Measurements from ENCODE around the gene RBMS3.
"Not testable (repeated sequence)": the region's sequence is repeated elsewhere in the genome, so short reads cannot be mapped to it uniquely, and the experiment has no call there.

The RBMS3 gene

DNA sequence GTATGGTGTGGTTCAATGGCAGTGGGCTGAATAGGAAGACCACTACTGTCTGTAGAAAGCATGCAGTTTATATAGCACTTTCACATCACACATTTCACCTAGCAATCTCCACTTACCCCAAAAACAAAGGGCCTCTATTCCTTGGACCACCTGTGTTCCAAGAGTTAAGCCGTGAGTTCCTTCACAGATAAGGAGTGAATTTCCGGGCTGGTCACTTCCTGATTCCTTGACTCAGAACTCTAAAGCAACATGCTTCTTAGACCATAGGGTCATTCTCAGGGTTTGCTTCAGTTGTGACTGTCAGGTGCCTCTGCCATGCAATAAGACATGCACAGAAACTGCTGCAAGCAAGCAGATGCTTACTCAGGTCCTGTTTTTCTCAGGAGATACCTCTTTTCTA lies 737.0 kb downstream of the RBMS3 start:
- no peak for DNase-seq
- H3K27ac Mint-ChIP-seq = no peak overlapping the region

DNA sequence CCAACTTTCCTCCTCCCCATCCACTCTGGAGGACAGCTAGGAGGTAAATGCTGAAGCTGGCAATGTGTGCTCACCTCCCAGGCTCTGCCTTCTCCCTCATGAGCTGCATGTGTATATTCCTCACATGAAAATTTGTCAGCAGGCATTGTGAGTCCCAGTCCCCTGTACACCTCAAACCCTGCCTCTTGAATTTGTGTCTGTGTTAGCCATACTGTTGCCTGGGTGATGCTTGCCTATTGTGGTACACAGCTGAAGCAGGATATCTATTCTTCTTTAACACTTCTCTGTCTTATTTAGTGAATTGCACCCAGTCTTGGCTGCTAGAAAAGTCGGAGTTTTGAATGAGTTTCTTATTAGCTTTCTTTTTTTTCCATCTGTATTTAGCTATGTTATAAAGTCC lies 739.5 kb downstream of the RBMS3 start:
- Mint-ChIP-seq H3K9me3 (no peaks in the 10 kb centered on the region), H3K4me3 (no peak overlapping the region)

More for the DNA sequence above, 737.0 kb downstream of the RBMS3 start:
- Mint-ChIP-seq H3K36me3 (ENCODE audit: low read depth) (no peaks in the 10 kb centered on the region), H3K27me3 (peaks cover 29% of the 10 kb centered on the region), H3K4me1 (ENCODE audit: low read depth) (no peaks in the 10 kb centered on the region), H3K9me3 (no peaks in the 10 kb centered on the region), H3K4me3 (no peak overlapping the region)

DNA sequence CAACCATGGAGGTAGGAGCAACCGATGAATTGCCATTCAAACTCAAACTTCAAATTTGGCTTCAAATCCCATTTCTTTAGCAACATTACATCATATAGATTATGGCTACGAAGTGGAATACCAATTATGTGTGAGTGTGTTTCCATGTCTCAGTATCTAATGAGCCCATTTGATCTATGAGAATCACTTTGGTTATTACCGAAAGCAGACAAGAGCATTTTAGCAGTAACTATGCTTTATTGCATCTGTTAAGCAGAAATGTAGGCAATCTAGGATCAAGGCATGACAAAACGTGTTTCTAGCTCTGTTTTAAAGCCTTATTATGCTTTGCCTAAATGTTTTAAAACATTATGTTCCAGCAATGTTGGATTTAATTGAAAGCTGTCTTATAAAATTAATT lies 743.6 kb downstream of the RBMS3 start:
- Mint-ChIP-seq H3K4me3 (no peak overlapping the region), H3K27ac (no peak overlapping the region), H3K27me3 (peaks cover 26% of the 10 kb centered on the region), H3K36me3 (ENCODE audit: low read depth) (no peaks in the 10 kb centered on the region), H3K4me1 (ENCODE audit: low read depth) (no peaks in the 10 kb centered on the region), H3K9me3 (no peaks in the 10 kb centered on the region)
- no peak for DNase-seq

More for the DNA sequence above, 739.5 kb downstream of the RBMS3 start:
- H3K36me3 Mint-ChIP-seq (ENCODE audit: low read depth) = no peaks in the 10 kb centered on the region
- H3K27me3 Mint-ChIP-seq = peaks cover 31% of the 10 kb centered on the region
- H3K4me1 Mint-ChIP-seq (ENCODE audit: low read depth) = no peaks in the 10 kb centered on the region
- DNase-seq = no peak
- H3K27ac Mint-ChIP-seq = no peak overlapping the region

DNA sequence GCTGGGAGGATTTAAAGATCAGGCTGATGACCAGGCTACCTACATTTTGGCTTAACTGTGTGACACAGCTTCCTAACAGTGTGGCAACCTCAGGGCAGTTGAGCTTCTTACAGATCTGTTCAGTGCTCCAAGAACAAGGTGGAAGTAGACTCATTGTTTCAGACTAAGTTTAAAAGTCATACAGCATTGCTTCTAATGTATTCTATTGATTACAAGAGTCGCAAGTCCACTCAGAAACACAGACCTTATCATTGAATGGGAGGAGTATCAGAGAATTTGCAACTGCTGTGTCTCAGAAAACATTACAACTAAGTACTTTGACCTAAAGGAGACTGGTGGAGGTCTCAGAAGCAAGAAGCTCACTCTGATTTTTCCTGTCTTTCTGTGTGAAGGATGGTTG lies 746.0 kb downstream of the RBMS3 start:
- Mint-ChIP-seq H3K27ac (no peak overlapping the region), H3K4me1 (ENCODE audit: low read depth) (no peaks in the 10 kb centered on the region), H3K9me3 (no peaks in the 10 kb centered on the region), H3K36me3 (ENCODE audit: low read depth) (no peaks in the 10 kb centered on the region), H3K27me3 (peaks cover 19% of the 10 kb centered on the region), H3K4me3 (no peak overlapping the region)
- no peak for DNase-seq

- Mint-ChIP-seq H3K4me1 (ENCODE audit: low read depth) (no peaks in the 10 kb centered on the region), H3K27me3 (peaks cover 34% of the 10 kb centered on the region), H3K36me3 (ENCODE audit: low read depth) (no peaks in the 10 kb centered on the region), H3K27ac (no peak overlapping the region), H3K9me3 (no peaks in the 10 kb centered on the region), H3K4me3 (no peak overlapping the region)
- DNase-seq = no peak
Measured at GRCh38 chr3:30034246-30034991, 753.5 kb downstream of the RBMS3 start.

GRCh38 chr3:30035935-30036567 lies 755.2 kb downstream of the RBMS3 start:
- no peak overlapping the region for H3K27ac Mint-ChIP-seq
- H3K36me3 Mint-ChIP-seq (ENCODE audit: low read depth) = no peaks in the 10 kb centered on the region
- H3K9me3 Mint-ChIP-seq = no peaks in the 10 kb centered on the region
- H3K4me3 Mint-ChIP-seq = no peak overlapping the region
- DNase-seq = no peak
- H3K27me3 Mint-ChIP-seq = peaks cover 48% of the 10 kb centered on the region
- H3K4me1 Mint-ChIP-seq (ENCODE audit: low read depth) = no peaks in the 10 kb centered on the region

DNA sequence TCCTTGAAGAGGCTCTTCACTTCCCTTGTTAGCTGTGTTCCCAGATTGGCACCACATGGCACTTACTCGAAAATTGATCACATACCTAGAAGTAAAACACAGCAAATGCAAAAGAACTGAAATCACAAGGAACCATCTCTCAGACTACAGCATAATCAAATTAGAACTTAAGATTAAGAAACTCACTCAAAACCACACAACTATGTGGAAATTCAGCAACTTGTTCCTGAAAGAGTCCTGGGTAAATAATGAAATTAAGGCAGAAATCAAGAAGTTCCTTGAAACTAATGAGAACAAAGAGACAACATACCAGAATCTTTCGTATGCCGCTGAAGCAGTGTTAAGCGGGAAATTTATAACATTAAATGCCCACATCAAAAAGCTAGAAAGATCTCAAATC lies 759.3 kb downstream of the RBMS3 start:
- H3K4me1 Mint-ChIP-seq (ENCODE audit: low read depth) = no peaks in the 10 kb centered on the region
- H3K4me3 Mint-ChIP-seq = no peak overlapping the region
- no peaks in the 10 kb centered on the region for H3K36me3 Mint-ChIP-seq (ENCODE audit: low read depth)
- no peak for DNase-seq
- no peak overlapping the region for H3K27ac Mint-ChIP-seq
- no peaks in the 10 kb centered on the region for H3K9me3 Mint-ChIP-seq
- H3K27me3 Mint-ChIP-seq = peaks cover 48% of the 10 kb centered on the region

DNA sequence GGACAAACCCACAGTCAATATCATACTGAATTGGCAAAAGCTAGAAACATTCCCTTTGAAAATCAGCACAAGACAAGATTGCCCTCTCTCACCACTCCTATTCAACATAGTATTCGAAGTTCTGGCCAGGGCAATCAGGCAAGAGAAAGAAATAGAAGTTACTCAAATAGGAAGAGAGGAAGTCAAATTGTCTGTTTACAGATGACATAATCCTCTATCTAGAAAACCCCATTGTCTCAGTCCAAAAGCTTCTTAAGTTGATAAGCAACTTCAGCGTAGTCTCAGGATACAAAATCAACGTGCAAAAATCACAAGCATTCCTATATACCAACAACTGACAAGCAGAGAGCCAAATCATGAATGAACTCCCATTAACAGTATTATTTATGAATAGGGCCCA lies 760.6 kb downstream of the RBMS3 start:
- H3K27me3 Mint-ChIP-seq = peaks cover 37% of the 10 kb centered on the region
- H3K27ac Mint-ChIP-seq; H3K4me3 Mint-ChIP-seq; DNase-seq; H3K9me3 Mint-ChIP-seq; H3K36me3 Mint-ChIP-seq (ENCODE audit: low read depth); H3K4me1 Mint-ChIP-seq (ENCODE audit: low read depth): not testable (repeated sequence)

DNA sequence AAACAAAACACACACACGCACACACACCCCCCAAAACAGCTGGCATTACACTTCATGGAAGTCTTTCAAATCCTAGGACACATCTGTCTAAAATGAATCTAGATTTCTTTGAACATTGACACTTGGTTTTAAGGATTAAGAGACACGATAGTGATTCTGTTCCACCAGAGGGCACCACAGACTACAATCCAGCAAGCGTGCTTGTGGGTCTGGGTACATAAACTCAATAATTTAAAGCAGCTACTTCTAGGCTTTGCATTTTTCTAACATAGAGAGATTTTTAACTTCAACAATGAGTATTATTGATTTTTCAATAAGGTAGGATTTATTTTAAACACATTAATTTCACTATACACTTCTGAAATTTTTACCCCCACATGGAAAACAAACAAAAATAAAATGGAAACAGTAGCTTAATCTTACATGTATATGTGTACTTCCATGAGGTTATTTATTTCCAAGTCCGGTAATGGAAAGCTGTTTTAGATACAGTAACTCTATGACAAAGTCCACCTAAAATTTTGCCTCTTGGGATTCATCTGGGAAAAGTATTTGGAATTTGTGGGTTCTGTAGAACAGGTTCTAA lies 761.5 kb downstream of the RBMS3 start:
- no peak overlapping the region for H3K4me3 Mint-ChIP-seq
- peak; percentile 42 for DNase-seq
- no peaks in the 10 kb centered on the region for H3K36me3 Mint-ChIP-seq (ENCODE audit: low read depth)
- peaks cover 38% of the 10 kb centered on the region for H3K27me3 Mint-ChIP-seq
- H3K27ac Mint-ChIP-seq = no peak overlapping the region
- no peaks in the 10 kb centered on the region for H3K4me1 Mint-ChIP-seq (ENCODE audit: low read depth)
- no peaks in the 10 kb centered on the region for H3K9me3 Mint-ChIP-seq

DNA sequence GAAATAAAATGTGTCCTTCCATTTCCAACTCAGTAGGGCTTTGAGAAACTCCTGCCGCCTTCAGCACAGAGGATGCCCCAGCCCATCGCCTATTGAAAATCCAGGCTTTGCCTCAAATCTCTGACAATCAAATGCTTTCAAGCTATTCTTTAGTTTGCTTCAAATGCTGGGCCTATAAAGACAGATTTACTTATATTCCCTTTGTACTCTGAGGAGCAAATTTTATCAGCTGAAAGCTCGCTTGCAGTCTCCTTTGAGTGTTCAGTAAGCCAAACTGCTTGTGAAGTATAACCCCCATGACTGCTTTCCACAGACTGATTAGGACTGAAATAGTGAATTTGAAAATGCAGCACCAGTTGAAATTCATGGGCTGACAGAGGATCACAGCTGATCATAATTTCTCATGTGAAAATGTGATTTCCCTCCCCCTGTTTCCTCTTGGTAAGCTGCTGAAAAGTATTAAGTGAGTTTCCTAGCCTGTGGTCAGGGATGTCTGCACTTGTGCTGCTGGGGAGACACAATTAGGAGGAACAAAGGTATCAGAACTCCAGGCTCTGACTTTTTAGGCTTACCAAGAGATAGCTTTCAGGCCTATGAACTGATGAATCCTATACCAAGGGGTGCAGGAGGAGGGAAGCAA lies 762.2 kb downstream of the RBMS3 start:
- Mint-ChIP-seq H3K9me3 (no peaks in the 10 kb centered on the region), H3K4me1 (ENCODE audit: low read depth) (no peaks in the 10 kb centered on the region), H3K36me3 (ENCODE audit: low read depth) (no peaks in the 10 kb centered on the region), H3K27me3 (peaks cover 44% of the 10 kb centered on the region), H3K4me3 (no peak overlapping the region), H3K27ac (no peak overlapping the region)
- DNase-seq = no peak

- Mint-ChIP-seq H3K27me3 (peaks cover 40% of the 10 kb centered on the region), H3K27ac (no peak overlapping the region), H3K36me3 (ENCODE audit: low read depth) (no peaks in the 10 kb centered on the region), H3K9me3 (no peaks in the 10 kb centered on the region), H3K4me1 (ENCODE audit: low read depth) (no peaks in the 10 kb centered on the region), H3K4me3 (no peak overlapping the region)
- no peak for DNase-seq
Measured at GRCh38 chr3:30044515-30044914, 763.6 kb downstream of the RBMS3 start.

DNA sequence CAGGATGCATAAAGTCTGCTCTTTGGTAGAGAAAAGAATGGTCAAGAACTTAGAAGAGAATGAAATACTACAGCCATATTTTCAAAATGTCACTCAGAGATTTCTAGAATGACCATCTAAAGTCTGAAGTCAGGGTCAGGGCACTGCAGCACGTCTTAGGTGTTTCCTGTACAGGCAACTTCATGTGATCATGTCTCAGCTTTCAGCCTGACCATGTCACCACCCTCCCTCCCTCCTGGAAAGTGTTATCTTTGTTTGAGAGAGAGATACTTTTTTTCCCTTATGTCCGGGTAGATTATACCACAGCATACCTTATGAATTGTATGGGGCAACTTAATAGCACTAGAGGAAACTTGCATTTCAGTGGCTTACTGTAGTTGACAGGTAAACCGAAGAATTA lies 767.6 kb downstream of the RBMS3 start:
- Mint-ChIP-seq H3K27ac (no peak overlapping the region), H3K4me1 (ENCODE audit: low read depth) (peaks cover 3% of the 10 kb centered on the region), H3K9me3 (no peaks in the 10 kb centered on the region), H3K36me3 (ENCODE audit: low read depth) (no peaks in the 10 kb centered on the region), H3K4me3 (no peak overlapping the region), H3K27me3 (peaks cover 21% of the 10 kb centered on the region)
- no peak for DNase-seq

GRCh38 chr3:30050116-30050515 lies 769.2 kb downstream of the RBMS3 start:
- not testable (repeated sequence) for H3K9me3 Mint-ChIP-seq; H3K4me1 Mint-ChIP-seq (ENCODE audit: low read depth); H3K27ac Mint-ChIP-seq; H3K36me3 Mint-ChIP-seq (ENCODE audit: low read depth); DNase-seq; H3K4me3 Mint-ChIP-seq
- peaks cover 21% of the 10 kb centered on the region for H3K27me3 Mint-ChIP-seq

DNA sequence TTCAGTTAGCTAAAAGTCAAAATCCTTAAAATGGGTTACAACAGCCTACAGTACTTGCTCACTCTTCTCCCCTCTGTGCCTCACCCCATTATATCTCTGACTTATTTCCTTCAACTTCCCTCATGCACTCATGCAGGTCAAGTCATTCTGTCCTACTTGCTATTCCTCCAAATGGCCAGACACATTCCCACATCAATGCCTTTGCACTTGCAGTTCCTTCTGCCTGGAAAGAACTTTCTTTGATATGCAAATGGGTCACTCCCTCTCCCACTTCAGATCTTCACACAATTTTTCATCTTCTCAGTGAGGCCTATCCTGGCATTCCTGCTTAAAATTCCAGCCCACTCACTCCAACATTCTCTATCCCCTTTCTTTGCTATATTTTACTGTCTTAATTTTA lies 778.4 kb downstream of the RBMS3 start:
- no peaks in the 10 kb centered on the region for H3K4me1 Mint-ChIP-seq (ENCODE audit: low read depth)
- no peak overlapping the region for H3K4me3 Mint-ChIP-seq
- DNase-seq = no peak
- no peaks in the 10 kb centered on the region for H3K36me3 Mint-ChIP-seq (ENCODE audit: low read depth)
- no peak overlapping the region for H3K27ac Mint-ChIP-seq
- no peaks in the 10 kb centered on the region for H3K27me3 Mint-ChIP-seq
- peaks cover 2% of the 10 kb centered on the region for H3K9me3 Mint-ChIP-seq
